Activated CD8-positive, alpha-beta T cell treated with anti-CD3 and anti-CD28 coated beads, Interleukin-2, amount 10 ng/mL, durations not matched to agents 7 days and 5 days (primary cell): ENCODE results near the gene TMTC2. TPM values are rescaled to one million over a fixed set of nuclear protein-coding genes. Genes with fewer than 3 reads are reported as not detected.

ENCODE experiments used
- ATAC-seq: fragments of 150-1000 bp; cut with Tn5 transposase; one replicate; pipeline ENCODE4 v1.10.0; 2021; ENCODE audit warnings: moderate library complexity
- CTCF ChIA-PET: fragments of 350-600 bp; sonication (Branson Sonifier 250); formaldehyde crosslinking; loops from one replicate; lab custom pipeline; 2021; ENCODE audit warnings: antibody characterized with exemption; lab: Charles Lee
- POLR2A ChIA-PET: fragments of 350-600 bp; sonication (Branson Sonifier 250); formaldehyde crosslinking; loops from one replicate; lab custom pipeline; 2021; ENCODE audit warnings: antibody characterized with exemption; lab: Charles Lee
- DNase-seq: peaks from one replicate; pipeline ENCODE4 v3.0.0-alpha.2; 2020
- H3K27ac Mint-ChIP-seq: one replicate; pipeline ENCODE4 v1.8.0; 2021; ENCODE audit warnings: mild to moderate bottlenecking, mixed read lengths
- H3K27me3 Mint-ChIP-seq: one replicate; pipeline ENCODE4 v1.8.0; 2021; ENCODE audit warnings: low read depth, mixed read lengths
- H3K36me3 Mint-ChIP-seq: one replicate; pipeline ENCODE4 v1.8.0; 2021; ENCODE audit warnings: low read depth, mixed read lengths
- H3K4me1 Mint-ChIP-seq: one replicate; pipeline ENCODE4 v1.8.0; 2021; ENCODE audit warnings: low read depth, mixed read lengths
- H3K4me3 Mint-ChIP-seq: one replicate; pipeline ENCODE4 v1.8.0; 2021; ENCODE audit warnings: mild to moderate bottlenecking, mixed read lengths
- H3K9me3 Mint-ChIP-seq: one replicate; pipeline ENCODE4 v1.8.0; 2022; ENCODE audit warnings: mixed read lengths; ENCODE audit not compliant: insufficient read depth
- total RNA-seq, 2 experiments: library from RNA; stranded (reverse); gene quantifications; one replicate each; pipeline ENCODE4 v1.2.3, GENCODE V29; 2021

Gene TMTC2
- total RNA-seq, 2 experiments from 2014 or later: 1.3 to 1.9 TPM

GRCh38 chr12:82687021-82688011, 610 bp downstream of the TMTC2 start:
- Mint-ChIP-seq H3K27ac (peak overlapping the region; percentile 81), H3K36me3 (no peaks in the 10 kb centered on the region), H3K27me3 (peaks cover 19% of the 10 kb centered on the region), H3K4me3 (peak overlapping the region; percentile 87), H3K4me1 (peaks cover 18% of the 10 kb centered on the region), H3K9me3 (no peaks in the 10 kb centered on the region)
- ChIA-PET CTCF (interaction anchor here (1.9 to 4.0 kb wide), 6 partner anchors 9 to 331 kb away, joined by 4 to 46 read pairs (median 8); partner anchors contain the start of genes CCDC59 and METTL25), POLR2A (interaction anchor here (1.7 kb wide), 1 partner anchor 329 kb away, joined by 8 read pairs; the partner anchor contains the start of genes CCDC59 and METTL25)
- ATAC-seq: peak; percentile 59
- peak; percentile 70 for DNase-seq

- Mint-ChIP-seq H3K9me3 (no peaks in the 10 kb centered on the region), H3K27me3 (peaks cover 12% of the 10 kb centered on the region), H3K4me3 (peak overlapping the region; percentile 87), H3K4me1 (peaks cover 18% of the 10 kb centered on the region), H3K27ac (peak overlapping the region; percentile 81), H3K36me3 (no peaks in the 10 kb centered on the region)
- DNase-seq (no peak), ATAC-seq (no peak)
- POLR2A ChIA-PET: no interaction called here
- CTCF ChIA-PET: no interaction called here
Measured at GRCh38 chr12:82688035-82688501, 1.4 kb downstream of the TMTC2 start.

DNA sequence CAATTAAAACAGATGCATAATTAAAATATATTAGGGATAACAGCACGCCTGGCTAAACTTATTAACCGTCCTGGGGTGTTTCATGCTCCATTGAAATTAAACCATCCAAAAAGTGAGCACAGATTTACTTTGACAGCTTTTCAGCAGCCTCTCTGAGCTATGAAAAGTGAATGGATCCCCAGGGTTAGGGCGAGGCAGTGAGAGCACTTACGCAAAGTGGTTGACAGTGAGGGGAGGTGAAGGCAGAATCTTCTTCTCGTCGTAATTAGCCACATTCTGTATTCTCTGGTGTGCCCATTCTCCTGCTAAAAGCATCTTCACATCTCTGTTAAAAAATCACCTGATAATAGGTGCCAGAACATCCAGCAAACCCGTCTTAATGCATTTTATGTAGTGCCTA, 1.9 kb downstream of the TMTC2 start:
- peak overlapping the region; percentile 87 for H3K4me3 Mint-ChIP-seq
- ATAC-seq (no peak), DNase-seq (no peak)
- ChIA-PET CTCF (no interaction called here), POLR2A (no interaction called here)
- H3K9me3 Mint-ChIP-seq: no peaks in the 10 kb centered on the region
- H3K27ac Mint-ChIP-seq: no peak overlapping the region
- H3K36me3 Mint-ChIP-seq: no peaks in the 10 kb centered on the region
- peaks cover 11% of the 10 kb centered on the region for H3K27me3 Mint-ChIP-seq
- H3K4me1 Mint-ChIP-seq: peaks cover 18% of the 10 kb centered on the region

DNA sequence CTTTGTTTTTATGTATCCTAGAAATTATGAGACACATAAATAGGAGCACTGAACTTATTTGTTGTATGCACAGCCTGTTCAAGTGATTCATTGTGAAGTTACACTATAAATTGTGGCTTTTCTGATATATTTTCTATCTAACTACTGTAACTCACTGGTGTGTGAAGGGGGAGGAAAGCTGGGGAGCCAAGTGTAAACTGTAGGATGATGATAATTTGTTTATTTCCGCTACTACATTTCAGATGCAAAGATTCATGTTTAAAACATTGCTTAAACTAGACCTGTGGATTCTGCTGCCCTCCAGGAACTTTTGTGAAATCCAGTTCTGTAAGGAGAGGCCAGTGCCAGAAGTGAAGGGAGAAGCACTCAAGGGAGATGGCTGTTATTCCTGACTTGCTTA, 3.3 kb downstream of the TMTC2 start:
- H3K9me3 Mint-ChIP-seq: no peaks in the 10 kb centered on the region
- H3K27ac Mint-ChIP-seq: no peak overlapping the region
- ATAC-seq (no peak), DNase-seq (no peak)
- CTCF ChIA-PET: no interaction called here
- H3K4me1 Mint-ChIP-seq: peaks cover 18% of the 10 kb centered on the region
- POLR2A ChIA-PET: no interaction called here
- peaks cover 5% of the 10 kb centered on the region for H3K27me3 Mint-ChIP-seq
- H3K4me3 Mint-ChIP-seq: no peak overlapping the region
- no peaks in the 10 kb centered on the region for H3K36me3 Mint-ChIP-seq

DNA sequence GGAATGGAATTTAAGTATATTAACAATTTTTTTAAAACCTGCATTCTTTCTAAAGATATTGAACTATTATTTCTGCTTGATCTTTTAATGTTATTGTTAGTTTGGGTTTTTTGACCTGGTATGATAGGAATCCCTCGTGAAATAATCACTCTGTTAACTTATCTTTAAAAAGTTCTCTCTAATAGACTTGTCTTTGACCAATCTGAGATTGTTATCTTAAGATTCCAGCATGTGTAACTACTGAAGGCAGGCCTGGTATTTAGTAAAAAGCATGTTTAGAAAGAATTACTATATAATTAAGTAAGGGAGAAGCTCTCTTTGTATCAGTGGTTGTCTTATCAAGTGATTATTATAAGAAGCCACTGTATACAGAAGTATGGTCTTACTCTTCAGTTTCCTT, 4.8 kb downstream of the TMTC2 start:
- Mint-ChIP-seq H3K27me3 (peaks cover 5% of the 10 kb centered on the region), H3K27ac (no peak overlapping the region), H3K4me3 (no peak overlapping the region), H3K36me3 (no peaks in the 10 kb centered on the region), H3K9me3 (no peaks in the 10 kb centered on the region), H3K4me1 (peaks cover 16% of the 10 kb centered on the region)
- ATAC-seq (no peak), DNase-seq (no peak)
- CTCF ChIA-PET: no interaction called here
- POLR2A ChIA-PET: no interaction called here

- no peaks in the 10 kb centered on the region for H3K27me3 Mint-ChIP-seq
- H3K4me3 Mint-ChIP-seq: no peak overlapping the region
- ATAC-seq (no peak), DNase-seq (no peak)
- ChIA-PET POLR2A (no interaction called here), CTCF (no interaction called here)
- H3K36me3 Mint-ChIP-seq: no peaks in the 10 kb centered on the region
- H3K9me3 Mint-ChIP-seq: no peaks in the 10 kb centered on the region
- H3K4me1 Mint-ChIP-seq: no peaks in the 10 kb centered on the region
- H3K27ac Mint-ChIP-seq: no peak overlapping the region
Measured at GRCh38 chr12:82694276-82694675, 7.6 kb downstream of the TMTC2 start.

- Mint-ChIP-seq H3K27me3 (no peaks in the 10 kb centered on the region), H3K4me3 (no peak overlapping the region), H3K27ac (no peak overlapping the region), H3K36me3 (no peaks in the 10 kb centered on the region), H3K9me3 (no peaks in the 10 kb centered on the region), H3K4me1 (no peaks in the 10 kb centered on the region)
- POLR2A ChIA-PET: no interaction called here
- DNase-seq (no peak), ATAC-seq (no peak)
- CTCF ChIA-PET: no interaction called here
Measured at GRCh38 chr12:82694970-82695369, 8.3 kb downstream of the TMTC2 start.

GRCh38 chr12:82695531-82695930, 8.8 kb downstream of the TMTC2 start:
- no peaks in the 10 kb centered on the region for H3K9me3 Mint-ChIP-seq
- no peak for ATAC-seq
- ChIA-PET POLR2A (no interaction called here), CTCF (interaction anchor here (1.2 kb wide), 1 partner anchor 9 kb away, joined by 8 read pairs; the partner anchor contains the start of gene TMTC2)
- no peak overlapping the region for H3K4me3 Mint-ChIP-seq
- no peaks in the 10 kb centered on the region for H3K4me1 Mint-ChIP-seq
- H3K27me3 Mint-ChIP-seq: no peaks in the 10 kb centered on the region
- DNase-seq: no peak
- H3K27ac Mint-ChIP-seq: no peak overlapping the region
- no peaks in the 10 kb centered on the region for H3K36me3 Mint-ChIP-seq

GRCh38 chr12:82696543-82696942, 9.8 kb downstream of the TMTC2 start:
- H3K4me1 Mint-ChIP-seq: no peaks in the 10 kb centered on the region
- ChIA-PET CTCF (interaction anchor here (1.2 kb wide), 1 partner anchor 10 kb away, joined by 8 read pairs; the partner anchor contains the start of gene TMTC2), POLR2A (no interaction called here)
- no peaks in the 10 kb centered on the region for H3K9me3 Mint-ChIP-seq
- no peak for DNase-seq
- H3K4me3 Mint-ChIP-seq: no peak overlapping the region
- ATAC-seq: no peak
- H3K27ac Mint-ChIP-seq: no peak overlapping the region
- no peaks in the 10 kb centered on the region for H3K36me3 Mint-ChIP-seq
- H3K27me3 Mint-ChIP-seq: no peaks in the 10 kb centered on the region

DNA sequence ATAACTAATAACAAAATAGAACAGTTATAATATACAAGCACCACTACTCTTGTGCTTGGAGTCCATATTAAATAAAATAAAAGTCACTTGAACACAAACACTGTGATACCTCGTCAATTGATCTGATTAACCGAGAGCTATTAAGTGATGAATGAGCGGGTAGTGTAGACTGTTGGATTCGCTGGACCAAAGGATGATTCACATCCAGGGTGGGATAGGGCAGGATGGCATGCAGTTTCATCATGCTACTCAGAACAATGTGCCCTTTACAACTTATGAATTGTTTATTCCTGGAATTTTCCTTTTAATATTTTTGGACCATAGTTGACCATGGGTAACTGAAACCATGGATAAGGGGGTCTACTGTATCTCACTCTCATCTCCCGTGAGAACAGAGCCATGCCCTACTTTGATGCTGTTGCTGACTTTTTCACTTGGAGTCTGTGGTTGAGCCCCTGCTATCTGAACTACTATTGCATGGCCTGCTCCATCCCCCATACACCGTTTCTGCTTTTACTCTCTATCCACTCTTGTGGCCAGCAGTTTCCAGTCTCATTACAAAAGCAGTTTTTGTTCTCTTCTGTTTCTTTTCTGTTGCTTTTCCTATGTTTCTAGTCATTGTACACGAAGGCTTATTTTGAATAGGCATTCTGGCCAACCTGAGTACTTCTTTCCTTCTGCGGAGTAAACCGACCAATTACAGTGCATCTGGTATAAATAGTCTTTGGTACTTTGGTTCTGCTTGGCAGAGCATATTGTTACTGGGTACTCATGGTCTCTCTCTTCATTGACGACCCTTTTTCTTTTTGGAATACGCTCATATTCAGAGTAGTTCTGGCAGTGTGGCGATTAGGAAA, 12.2 kb downstream of the TMTC2 start:
- CTCF ChIA-PET: interaction anchor here (1.2 to 1.9 kb wide), 2 partner anchors 8 to 13 kb away, joined by 3 to 11 read pairs; no protein-coding TSS in a partner anchor

GRCh38 chr12:82705774-82706173, 19.1 kb downstream of the TMTC2 start:
- Mint-ChIP-seq H3K27me3 (no peaks in the 10 kb centered on the region), H3K27ac (no peak overlapping the region), H3K9me3 (no peaks in the 10 kb centered on the region), H3K36me3 (no peaks in the 10 kb centered on the region), H3K4me3 (no peak overlapping the region), H3K4me1 (no peaks in the 10 kb centered on the region)
- ChIA-PET CTCF (no interaction called here), POLR2A (no interaction called here)
- ATAC-seq (no peak), DNase-seq (no peak)

More for the DNA sequence above, 12.2 kb downstream of the TMTC2 start:
- no peak for ATAC-seq
- POLR2A ChIA-PET: no interaction called here
- Mint-ChIP-seq H3K9me3 (no peaks in the 10 kb centered on the region), H3K4me1 (no peaks in the 10 kb centered on the region), H3K4me3 (no peak overlapping the region), H3K36me3 (no peaks in the 10 kb centered on the region), H3K27me3 (no peaks in the 10 kb centered on the region), H3K27ac (no peak overlapping the region)
- no peak for DNase-seq
